Measurements from ENCODE around the gene VPS37C. TPM values are rescaled to one million over a fixed set of nuclear protein-coding genes. Genes with fewer than 3 reads are reported as not detected.

VPS37C gene
- total RNA-seq, 1 donor from 2014 or later = 13.4 TPM

DNA sequence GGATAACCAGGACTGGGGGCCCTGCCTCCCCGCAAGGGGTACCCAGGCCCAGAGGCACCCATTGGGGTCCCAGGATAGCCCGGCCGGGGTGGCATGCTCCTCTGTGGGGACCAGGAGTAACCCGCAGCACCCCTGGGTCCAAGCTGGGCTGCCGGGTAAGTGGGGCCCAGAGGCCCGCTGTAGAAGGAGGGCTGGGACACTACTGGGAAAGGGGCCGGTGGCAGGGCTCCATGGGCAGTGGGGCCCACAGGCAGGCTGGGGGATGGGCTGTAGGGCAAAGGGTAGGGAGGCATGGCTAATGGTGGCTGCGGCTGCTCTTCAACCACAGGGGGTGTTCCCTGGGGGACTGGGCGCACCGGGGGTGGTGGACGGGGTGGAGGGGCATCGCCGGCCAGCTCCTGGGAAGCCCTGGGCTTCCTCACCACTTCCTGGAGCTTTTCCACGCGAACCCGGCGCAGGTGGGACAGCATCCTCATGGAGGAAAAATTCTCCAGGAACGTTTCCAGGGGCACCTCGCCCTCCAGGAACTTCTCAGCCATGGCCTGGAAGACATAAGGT, 29.1 kb downstream of the VPS37C start:
- ATAC-seq = no peak

DNA sequence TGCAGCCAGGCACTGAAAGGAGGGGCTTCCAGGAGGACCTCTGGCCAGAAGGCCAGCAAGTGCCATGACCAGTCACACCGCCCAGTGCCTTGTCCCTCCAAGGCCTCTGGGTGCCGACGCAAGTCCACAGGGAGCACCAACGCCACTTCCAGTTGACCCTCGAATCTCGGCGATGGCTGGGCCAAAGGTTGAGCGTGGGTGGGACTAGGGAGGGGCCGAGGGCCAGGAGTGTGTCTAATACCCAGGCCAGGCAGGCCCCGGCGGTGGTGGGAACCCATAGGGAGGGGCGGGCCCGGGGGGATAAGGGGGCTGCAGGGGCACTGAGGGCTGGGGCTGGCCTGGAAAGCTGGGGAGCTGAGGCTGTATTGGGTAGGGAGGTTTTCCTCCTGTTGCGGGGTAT, 29.6 kb downstream of the VPS37C start:
- no peak for ATAC-seq

DNA sequence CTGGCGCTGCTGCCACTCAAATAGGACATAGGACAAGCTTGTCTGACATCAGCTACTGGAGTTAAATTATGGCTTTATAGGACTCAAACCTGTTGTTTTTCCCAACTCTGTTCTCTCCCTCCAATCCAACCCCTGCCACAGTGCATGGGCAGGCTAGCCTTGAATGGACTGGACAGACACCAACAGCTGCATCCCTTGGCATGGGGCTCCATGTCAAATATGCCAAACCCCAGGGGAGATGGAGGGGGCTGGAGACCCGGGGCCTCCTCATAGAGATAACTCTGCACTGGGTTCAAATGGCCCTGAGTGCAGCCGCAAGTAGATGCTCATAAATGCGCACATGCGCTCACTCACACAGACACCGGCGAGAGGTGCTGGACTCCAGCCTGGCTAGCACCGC, 30.0 kb downstream of the VPS37C start:
- ATAC-seq = no peak

DNA sequence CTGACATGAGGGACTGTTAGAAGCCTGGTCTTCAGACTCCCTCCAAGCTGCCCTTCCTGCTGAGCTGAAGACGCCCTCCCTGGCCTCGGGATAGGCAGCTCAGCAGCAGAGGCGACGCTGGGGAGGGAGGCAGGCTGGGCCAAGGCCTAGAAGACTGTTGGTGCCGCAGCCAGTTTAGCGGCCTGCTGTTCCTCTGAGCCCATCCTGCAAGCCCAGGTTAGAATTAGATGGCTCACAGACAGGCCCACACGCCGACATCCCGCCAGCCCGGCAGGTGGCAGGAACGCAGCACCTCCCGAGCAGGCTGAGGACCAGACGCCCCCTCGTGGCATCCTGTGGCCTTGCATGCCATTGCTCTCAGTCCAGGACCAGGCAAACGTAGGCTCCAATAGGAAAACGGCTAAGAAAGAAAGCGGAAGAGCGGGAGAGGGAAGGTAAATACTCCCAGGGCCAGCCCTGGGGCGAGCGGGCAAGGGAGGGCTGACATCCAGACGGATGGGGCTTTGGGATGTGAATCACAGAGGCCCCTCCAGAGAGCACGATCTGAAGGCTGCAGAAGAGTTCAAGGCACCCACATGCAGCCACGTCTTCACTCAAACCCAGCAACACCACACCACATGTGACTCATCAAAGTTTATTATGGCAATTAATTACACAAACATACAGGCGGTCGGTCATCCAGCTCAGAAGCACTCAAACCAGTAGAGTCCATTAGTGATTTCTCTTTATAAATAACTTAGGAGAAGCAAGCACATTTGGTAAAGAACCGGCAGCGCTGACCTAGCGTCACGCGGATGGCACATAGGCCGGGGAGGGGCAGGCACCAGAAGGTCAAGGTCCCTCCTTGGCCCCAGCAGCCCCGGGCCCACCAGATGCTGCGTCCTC, 31.3 kb downstream of the VPS37C start:
- peak; percentile 95 for ATAC-seq

DNA sequence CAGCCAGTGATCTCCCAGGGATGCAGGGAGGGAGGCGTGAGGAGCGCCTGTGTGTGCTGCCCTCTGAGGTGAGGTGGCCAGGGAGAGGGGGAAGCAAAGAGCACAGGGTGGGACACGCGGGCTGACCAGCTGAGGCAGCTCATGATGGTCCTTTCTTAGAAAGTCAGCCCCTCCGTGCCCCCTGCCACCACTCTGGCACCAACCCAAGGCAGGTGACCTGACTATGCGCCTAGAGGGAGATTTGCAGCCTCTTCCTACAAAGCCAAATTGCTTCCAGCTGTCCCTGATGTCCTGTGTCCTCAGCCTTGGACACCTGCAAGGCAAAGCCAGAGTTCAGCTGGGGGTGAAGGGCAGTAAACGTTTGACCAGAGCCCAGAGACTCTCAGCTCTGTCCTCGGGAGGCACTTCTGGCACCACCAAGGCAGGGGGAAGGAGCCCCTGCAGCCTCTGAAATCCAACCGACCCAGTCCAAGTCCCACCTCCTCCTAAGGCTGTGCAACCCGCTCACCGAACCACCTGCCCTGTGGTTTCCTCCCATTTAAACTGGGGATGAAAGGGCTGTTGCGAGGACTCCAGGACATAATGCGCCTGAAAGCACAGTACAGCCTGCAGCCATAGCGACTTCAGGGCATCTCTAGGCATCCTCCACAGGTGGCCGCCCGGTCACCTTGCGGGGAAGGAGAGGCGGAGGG, 32.1 kb downstream of the VPS37C start:
- ATAC-seq = no peak

DNA sequence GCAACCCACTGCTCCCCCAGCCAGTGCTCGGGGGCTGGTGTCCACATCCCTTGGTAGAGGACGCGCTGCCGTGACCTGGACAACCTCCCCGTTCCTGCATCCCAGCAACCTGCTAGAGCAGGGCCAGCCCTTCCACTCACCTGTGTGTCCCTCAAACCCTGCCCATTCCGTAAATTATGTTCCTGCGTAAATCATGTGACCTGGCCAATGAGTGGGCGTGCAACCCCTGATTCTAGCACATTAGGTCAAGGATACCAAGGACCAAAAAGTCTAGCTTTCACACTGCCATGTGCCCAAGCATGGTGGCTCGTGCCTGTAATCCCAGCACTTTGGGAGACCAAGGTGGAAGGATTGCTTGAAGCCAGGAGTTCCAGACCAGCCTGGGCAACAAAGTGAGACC, 33.2 kb downstream of the VPS37C start:
- no peak for ATAC-seq

DNA sequence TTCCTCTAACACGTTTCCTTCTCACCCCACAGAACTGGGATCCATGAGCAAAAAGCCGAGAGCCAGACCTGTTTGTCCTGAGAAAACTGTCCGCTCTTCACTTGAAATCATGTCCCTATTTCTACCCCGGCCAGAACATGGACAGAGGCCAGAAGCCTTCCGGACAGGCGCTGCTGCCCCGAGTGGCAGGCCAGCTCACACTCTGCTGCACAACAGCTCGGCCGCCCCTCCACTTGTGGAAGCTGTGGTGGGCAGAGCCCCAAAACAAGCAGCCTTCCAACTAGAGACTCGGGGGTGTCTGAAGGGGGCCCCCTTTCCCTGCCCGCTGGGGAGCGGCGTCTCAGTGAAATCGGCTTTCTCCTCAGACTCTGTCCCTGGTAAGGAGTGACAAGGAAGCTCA, 35.0 kb downstream of the VPS37C start:
- ATAC-seq = no peak

DNA sequence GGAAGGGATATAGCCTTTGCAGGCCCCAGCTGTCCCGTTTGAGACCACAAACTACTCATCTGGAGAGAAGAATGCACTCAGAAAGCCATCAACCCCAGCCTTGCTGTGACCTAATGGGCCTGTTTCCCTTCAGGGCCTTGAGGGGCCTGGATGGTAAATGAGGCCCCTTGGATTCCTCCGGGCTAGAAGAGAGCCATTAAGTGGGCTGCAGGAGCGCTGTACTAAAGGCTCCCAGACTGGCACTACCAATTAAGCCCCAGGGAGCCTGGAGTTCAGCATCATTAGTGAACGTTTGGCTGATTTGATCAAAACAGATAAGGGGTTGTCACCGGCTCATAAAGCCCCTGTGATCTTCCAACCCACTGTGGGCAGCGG, 35.9 kb downstream of the VPS37C start:
- no peak for ATAC-seq

DNA sequence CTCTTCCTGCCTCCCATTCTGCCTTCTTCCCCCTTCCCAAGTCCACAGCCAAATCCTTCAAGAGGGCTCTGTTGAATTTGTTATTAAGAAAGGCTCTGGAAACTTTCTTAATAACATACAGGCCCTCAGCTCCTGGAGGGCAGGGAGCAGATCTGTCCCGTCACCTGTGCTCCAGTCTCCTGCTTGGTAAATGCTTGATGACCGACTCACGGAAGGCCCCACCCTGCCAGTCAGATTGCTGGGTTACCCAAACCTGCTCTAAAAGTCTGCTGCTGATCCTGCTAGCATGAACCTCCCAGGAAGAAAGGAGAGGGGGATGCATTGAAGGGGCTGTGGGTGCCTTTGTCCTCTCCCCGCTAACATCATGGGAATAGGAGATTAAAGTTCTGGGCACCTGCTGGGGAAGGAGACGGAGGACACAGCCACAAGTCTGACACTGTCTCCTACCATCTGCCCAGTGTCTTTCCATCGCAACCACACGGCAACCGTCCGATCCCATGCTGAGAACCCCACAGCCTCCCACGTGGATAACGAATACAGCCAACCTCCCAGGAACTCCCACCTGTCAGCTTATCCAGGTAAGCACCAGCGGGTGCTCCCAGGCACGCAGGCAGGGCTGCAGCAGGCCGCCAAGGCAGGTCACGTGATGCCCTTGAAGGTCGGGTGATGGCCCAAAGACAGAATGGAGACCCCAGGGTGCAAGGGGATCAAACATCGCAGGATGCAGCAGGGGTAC, 36.5 kb downstream of the VPS37C start:
- ATAC-seq = no peak

DNA sequence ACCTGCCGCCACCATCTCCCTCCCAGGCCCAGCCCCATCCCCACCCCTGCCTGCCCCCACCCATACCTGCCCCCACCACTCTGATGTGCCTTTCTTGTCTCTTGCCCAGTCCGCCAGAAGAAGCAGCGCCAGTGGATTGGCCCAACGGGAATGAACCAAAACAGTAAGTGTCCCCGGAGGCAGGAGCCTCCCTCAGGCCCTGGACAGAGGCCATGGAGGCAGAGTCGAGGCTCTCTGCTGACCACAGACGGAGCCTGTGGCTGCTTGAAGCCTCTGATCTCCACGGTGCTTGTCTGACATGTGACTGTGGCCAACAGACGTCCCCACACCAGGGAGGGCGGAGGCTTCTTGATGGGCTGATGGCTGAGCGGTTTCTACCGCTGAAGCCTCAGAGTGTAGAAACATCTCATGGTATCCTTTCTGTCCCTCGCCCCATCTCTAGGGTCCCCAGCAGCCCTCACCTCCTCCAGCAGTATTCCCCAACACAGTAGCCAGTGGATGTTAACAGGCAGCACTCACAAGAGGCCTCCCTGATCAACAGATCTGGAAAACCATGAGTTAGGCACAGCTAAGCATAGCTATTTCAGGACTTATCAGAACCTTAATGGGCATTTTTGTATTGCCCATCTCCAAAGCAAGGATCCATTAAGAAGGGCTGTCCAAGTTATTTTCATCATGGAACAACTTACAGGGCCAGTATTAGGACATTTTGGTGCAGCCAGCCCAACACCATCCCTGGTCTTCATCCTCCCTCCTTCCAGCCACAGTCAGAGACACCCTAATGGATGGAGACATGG, 37.3 kb downstream of the VPS37C start:
- no peak for ATAC-seq

DNA sequence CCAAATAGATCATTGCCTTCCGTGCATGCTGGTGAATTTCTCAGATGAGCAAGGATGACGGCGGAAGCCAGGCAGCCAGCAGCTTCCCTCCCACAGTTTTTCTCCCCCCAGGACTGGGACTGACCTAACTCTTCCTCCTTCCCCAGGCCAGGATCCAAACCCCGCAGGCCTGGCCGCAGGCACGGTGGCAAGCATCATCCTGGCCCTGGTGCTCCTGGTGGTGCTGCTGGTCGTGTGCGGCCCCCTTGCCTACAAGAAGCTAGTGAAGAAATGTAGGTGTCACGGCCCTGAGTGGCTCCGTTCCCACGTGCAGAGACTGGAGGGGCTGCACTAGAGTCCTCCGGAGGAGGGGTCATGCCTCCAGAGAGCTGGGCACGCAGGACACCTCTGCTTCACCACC, 38.5 kb downstream of the VPS37C start:
- ATAC-seq = no peak

DNA sequence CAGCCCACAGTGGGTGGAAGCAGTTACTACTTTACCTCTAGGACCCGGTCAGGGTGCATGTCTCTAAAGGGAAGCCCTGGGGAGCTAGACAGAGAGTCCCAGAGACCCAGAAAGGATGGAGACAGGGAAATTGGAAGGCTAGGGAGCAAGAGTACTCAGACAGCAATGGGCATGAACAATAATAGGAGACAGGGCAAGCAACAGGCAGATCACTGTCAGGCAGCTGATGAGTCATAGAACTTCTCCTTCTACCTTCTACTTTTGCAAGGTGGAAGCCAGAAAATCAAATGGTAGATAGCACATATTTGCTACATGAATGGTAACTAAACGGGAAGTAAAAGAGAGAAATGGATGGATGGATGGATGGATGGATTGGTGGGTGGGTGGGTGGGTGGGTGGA, 39.3 kb downstream of the VPS37C start:
- no peak for ATAC-seq

DNA sequence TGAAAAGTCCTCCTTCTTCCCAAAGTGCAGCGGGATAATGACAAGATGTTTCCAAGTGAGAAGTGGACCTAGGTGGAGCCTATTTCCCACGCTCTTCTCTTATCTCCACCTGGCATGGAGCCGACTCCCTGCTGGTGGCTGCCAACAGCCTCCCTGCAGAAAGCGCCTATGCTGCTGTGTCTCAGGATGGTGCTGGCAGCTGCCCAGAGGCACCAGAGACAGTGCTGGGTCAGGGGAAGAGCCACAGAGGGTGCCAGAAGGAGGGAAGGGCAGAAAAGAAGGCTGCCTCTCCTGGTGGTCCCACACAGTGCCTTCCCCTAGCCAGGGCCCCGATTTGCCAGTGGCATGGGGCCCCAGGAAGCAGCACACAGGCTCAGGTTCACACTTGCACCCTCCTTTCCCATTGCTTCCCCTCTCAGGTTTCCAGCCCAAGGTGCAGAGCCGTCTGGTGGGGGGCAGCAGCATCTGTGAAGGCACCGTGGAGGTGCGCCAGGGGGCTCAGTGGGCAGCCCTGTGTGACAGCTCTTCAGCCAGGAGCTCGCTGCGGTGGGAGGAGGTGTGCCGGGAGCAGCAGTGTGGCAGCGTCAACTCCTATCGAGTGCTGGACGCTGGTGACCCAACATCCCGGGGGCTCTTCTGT, 39.9 kb downstream of the VPS37C start:
- ATAC-seq = no peak

DNA sequence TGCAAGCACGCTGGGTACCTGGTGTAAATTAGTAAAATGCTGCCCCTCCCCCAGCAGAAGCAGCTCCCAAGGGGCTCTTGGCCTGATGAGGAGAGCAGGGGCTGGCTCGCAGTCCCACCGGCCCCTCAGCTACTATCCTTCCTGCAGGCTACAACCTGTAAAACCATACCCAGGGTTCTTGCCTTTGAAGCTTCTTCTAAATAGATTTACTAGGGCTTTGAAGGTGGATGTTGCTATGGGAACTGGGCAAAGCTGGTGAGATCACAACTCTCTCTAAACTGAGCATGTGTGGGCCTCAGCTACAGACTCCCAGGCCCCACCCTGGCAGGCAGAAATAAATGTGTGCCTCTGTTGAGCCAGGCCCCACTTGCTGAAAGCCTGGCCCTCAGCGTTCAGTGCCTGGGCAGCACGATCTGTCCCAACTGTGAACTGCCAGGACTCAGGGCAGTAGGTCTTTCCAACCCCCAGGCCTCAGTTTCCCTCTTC, 40.5 kb downstream of the VPS37C start:
- ATAC-seq = peak; percentile 12

DNA sequence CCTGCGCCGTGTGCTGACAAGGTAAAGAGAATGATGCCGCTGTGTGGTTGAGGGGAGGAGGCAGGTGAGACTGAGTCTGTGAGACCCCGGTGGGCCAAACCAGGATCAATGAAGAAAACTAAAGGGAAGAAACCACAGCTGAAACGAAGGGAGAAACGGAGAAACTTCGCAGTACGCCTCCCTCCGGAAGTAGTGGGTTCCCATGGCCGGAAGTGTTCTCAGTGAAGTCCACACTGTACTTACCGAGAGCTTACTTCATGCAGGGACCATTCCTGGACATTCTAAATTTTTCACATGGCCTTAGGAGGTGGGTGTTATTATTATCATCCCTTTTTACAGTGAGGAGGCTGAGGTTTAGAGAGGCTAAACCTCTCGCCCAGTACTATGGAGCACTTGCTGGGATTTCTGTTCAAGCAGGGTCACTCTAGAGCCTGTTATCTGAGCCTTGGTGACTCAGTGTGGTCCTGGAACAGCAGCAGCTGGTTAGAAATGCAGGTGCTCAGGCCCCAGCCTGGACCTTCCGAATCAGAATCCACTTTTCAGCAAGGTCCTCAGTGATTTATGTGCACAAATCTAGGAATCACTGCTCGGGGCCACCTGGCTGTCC, 41.0 kb downstream of the VPS37C start:
- no peak for ATAC-seq

DNA sequence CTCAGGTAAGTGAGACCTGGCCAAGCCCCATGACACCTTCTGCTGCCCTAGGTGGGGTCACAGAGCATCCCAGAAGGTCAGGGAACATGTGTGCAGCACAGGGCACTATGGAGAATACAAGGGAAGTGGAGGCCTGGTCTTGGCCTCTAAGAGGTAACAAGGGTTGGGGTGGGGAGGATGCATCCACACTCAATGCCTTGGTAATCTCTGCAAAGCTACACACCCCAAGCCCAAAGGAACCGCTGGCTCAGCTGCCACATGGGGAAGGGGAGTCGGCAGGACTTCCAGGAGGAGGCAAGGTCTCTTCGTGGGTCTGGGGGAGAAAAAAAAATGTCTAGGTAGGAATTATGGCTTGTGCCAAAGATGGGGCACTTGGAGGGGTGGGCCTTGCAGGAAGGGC, 41.7 kb downstream of the VPS37C start:
- no peak for ATAC-seq

DNA sequence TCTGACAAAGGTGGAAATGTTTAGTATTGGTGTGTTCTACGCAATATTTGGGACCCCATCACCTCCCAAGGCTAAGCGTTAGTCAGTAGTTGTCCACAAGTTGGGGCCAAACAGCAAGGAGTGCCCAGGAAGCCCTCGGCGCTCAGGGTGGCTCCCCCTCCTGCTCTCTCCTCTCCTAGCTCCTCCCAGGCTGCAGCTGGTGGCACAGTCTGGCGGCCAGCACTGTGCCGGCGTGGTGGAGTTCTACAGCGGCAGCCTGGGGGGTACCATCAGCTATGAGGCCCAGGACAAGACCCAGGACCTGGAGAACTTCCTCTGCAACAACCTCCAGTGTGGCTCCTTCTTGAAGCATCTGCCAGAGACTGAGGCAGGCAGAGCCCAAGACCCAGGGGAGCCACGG, 42.2 kb downstream of the VPS37C start:
- no peak for ATAC-seq

DNA sequence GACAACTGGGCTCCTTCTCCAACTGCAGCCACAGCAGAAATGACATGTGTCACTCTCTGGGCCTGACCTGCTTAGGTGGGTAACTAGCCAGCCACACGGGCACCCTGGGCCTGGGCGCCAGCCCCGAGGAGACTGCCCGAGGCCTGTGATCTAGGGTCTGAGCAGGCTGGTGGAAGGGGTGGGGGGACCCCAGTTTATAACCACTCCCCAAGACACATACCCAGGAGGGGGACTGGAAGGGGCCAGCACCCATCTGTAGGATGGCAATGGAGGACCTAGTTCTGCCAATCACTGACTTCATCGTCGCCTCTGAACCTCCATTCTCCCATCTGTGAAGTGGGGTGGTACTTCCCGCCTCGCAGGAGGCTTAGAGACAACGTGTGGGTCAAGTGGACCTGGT, 42.8 kb downstream of the VPS37C start:
- ATAC-seq = no peak

DNA sequence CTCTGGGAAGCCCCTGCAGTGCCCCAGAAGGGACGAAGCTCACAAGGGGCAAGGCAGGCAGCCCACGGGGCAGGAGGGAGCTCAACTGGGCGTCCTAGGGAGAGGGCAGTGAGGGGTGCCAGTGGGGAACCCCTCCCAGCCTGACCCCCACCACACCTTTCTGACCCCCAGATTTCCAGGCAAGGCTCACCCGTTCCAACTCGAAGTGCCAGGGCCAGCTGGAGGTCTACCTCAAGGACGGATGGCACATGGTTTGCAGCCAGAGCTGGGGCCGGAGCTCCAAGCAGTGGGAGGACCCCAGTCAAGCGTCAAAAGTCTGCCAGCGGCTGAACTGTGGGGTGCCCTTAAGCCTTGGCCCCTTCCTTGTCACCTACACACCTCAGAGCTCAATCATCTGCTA, 43.2 kb downstream of the VPS37C start:
- no peak for ATAC-seq

DNA sequence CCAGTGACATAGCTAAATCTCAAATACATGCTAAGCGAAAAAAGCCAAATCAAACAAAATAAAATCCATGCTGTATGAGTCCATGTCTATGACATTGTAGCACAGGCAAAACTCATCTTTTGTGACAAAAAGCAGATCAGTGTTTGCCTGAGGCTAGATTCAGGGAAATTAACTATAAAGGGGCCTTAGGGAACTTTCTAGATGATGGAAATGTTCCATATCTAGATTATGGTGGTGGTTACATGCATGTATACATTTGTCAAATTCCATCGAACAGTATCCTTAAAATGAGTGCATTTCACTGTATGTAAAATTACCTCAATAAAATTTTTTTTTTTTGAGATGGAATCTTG, 44.1 kb downstream of the VPS37C start:
- no peak for ATAC-seq

DNA sequence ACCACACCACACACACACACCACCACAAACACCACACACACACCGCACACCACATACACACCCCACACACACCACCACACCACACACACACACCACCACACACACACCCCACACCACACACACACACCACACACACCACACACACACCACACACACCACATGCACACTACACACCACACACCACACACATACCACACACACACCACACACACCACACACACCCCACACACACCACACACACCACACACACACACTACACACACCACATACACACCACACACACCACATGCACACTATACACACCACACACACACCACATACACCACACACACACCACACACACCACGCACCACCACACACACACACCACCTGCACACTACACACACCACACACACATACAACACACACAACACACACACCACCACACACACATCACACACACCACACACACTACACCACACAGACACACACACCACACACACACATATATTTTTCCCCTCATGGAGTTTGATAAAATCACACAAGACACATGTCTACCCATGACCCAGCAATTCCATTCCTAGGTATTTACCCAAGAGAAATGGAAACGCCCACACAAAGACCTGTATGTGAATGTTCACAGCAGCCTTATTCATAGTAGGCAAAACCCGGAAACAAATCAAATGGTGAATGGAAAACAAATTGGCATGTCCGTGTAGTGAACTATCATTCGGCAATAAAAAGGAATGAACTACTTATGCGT, 44.6 kb downstream of the VPS37C start:
- no peak for ATAC-seq

All from esophagus mucosa (tissue), 1 donor.